CD4-positive, alpha-beta T cell (primary cell): ENCODE results near the gene PLEKHA8. TPM values are rescaled to one million over a fixed set of nuclear protein-coding genes. Genes with fewer than 3 reads are reported as not detected.

Experiments
- ATAC-seq: fragments of 200-7000 bp; cut with Tn5 transposase; one replicate; pipeline ENCODE4 v1.10.0; 2022; ENCODE audit warnings: mild to moderate bottlenecking; ENCODE audit not compliant: poor library complexity
- CTCF ChIA-PET: fragments of 350-600 bp; sonication (Branson Sonifier 250); formaldehyde crosslinking; loops from one replicate; lab custom pipeline; 2021; ENCODE audit warnings: antibody characterized with exemption, inconsistent platforms; lab: Charles Lee
- POLR2A ChIA-PET: fragments of 350-600 bp; sonication (Branson Sonifier 250); formaldehyde crosslinking; loops from one replicate; lab custom pipeline; 2021; ENCODE audit warnings: antibody characterized with exemption, inconsistent platforms; lab: Charles Lee
- DNase-seq, 14 experiments: peaks; one replicate each; pipeline ENCODE4 v3.0.0-alpha.2; 2013 to 2020; ENCODE audit warnings: mixed read lengths in 2 of 14
- H3K27ac ChIP-seq, 2 donors: one replicate each; pipeline versions ENCODE4 v1.5.1 to v1.7.0; 2013; ENCODE audit warnings: low read length in 2 of 2, low read depth in 1 of 2, mild to moderate bottlenecking in 1 of 2
- H3K27me3 ChIP-seq, 2 experiments: 1 replicate in 1 of 2; 2 replicates in 1 of 2; pipeline versions ENCODE4 v1.6.1 to v1.7.0; 2013; ENCODE audit warnings: low read length in 2 of 2, control low read depth in 1 of 2, mild to moderate bottlenecking in 1 of 2, moderate library complexity in 1 of 2; ENCODE audit not compliant: insufficient read depth in 2 of 2, control insufficient read depth in 1 of 2
- H3K36me3 ChIP-seq: one replicate; pipeline ENCODE4 v1.6.1; 2013; ENCODE audit warnings: low read length, control low read depth; ENCODE audit not compliant: insufficient read depth
- H3K4me1 ChIP-seq: one replicate; pipeline ENCODE4 v1.6.1; 2013; ENCODE audit warnings: low read length, control low read depth; ENCODE audit not compliant: insufficient read depth
- H3K4me3 ChIP-seq: one replicate; pipeline ENCODE4 v1.5.1; 2013; ENCODE audit warnings: mild to moderate bottlenecking, low read length, moderate library complexity
- H3K9me3 ChIP-seq, 2 experiments: 1 replicate in 1 of 2; 2 replicates in 1 of 2; pipeline versions ENCODE4 v1.6.1 to v1.7.0; 2013; ENCODE audit warnings: low read length in 2 of 2, mild to moderate bottlenecking in 2 of 2, control low read depth in 1 of 2, moderate library complexity in 1 of 2; ENCODE audit not compliant: control insufficient read depth in 1 of 2, insufficient read depth in 1 of 2
- H3K27ac Mint-ChIP-seq: one replicate; pipeline ENCODE4 v1.8.0; 2020; ENCODE audit warnings: mixed read lengths
- H3K27me3 Mint-ChIP-seq: one replicate; pipeline ENCODE4 v1.8.0; 2021; ENCODE audit warnings: mixed read lengths
- H3K36me3 Mint-ChIP-seq: one replicate; pipeline ENCODE4 v1.8.0; 2021; ENCODE audit warnings: low read depth, mixed read lengths
- H3K4me1 Mint-ChIP-seq: one replicate; pipeline ENCODE4 v1.8.0; 2021; ENCODE audit warnings: low read depth, mixed read lengths
- H3K4me3 Mint-ChIP-seq: one replicate; pipeline ENCODE4 v1.8.0; 2020; ENCODE audit warnings: mild to moderate bottlenecking, mixed read lengths
- H3K9me3 Mint-ChIP-seq: one replicate; pipeline ENCODE4 v1.8.0; 2020; ENCODE audit warnings: mixed read lengths
- intact Hi-C, 2 experiments: fragments of 100-400 bp; cut with DNase I in 1 of 2; cut with micrococcal nuclease in 1 of 2; formaldehyde crosslinking; loops; one replicate each; pipeline versions ENCODE4 v1.15.1 to v1.9.0; 2023 to 2025; cut with DNase I, micrococcal nuclease
- total RNA-seq, 174 experiments: library from RNA in 2 of 174; stranded (reverse) in 2 of 174; gene quantifications; one replicate each; pipeline ENCODE4 v1.2.3 and lab custom pipeline; 2021 to 2026
- TF ChIP-seq, protein P1 (sequence below): fragments of 200-600 bp; IDR thresholded peaks from one replicate; pipeline ENCODE4 v1.8.0; 2022; ENCODE audit warnings: antibody characterized with exemption, mild to moderate bottlenecking

The PLEKHA8 gene
- total RNA-seq, 2 experiments from 2014 or later = 7.0 to 7.4 TPM

- ATAC-seq = no peak
- Histone ChIP-seq H3K4me1 (no peaks in the 10 kb centered on the region), H3K4me3 (no peak overlapping the region), H3K27ac (no peak overlapping the region), H3K36me3 (peaks cover 3% of the 10 kb centered on the region), H3K27me3 (no peaks in the 10 kb centered on the region), H3K9me3 (no peaks in the 10 kb centered on the region)
- H3K4me3 Mint-ChIP-seq = no peak overlapping the region
- peaks cover 14% of the 10 kb centered on the region for H3K36me3 Mint-ChIP-seq
- no peaks in the 10 kb centered on the region for H3K9me3 Mint-ChIP-seq
- TF ChIP-seq, protein P1, sequence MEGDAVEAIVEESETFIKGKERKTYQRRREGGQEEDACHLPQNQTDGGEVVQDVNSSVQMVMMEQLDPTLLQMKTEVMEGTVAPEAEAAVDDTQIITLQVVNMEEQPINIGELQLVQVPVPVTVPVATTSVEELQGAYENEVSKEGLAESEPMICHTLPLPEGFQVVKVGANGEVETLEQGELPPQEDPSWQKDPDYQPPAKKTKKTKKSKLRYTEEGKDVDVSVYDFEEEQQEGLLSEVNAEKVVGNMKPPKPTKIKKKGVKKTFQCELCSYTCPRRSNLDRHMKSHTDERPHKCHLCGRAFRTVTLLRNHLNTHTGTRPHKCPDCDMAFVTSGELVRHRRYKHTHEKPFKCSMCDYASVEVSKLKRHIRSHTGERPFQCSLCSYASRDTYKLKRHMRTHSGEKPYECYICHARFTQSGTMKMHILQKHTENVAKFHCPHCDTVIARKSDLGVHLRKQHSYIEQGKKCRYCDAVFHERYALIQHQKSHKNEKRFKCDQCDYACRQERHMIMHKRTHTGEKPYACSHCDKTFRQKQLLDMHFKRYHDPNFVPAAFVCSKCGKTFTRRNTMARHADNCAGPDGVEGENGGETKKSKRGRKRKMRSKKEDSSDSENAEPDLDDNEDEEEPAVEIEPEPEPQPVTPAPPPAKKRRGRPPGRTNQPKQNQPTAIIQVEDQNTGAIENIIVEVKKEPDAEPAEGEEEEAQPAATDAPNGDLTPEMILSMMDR = no peak
- H3K27me3 Mint-ChIP-seq = no peaks in the 10 kb centered on the region
- H3K4me1 Mint-ChIP-seq = peaks cover 39% of the 10 kb centered on the region
- intact Hi-C loops = no loop called here
- ChIA-PET POLR2A (interaction anchor here (0.7 to 4.6 kb wide), 2 partner anchors 13 to 53 kb away, joined by 3 to 21 read pairs; partner anchors contain the start of gene PLEKHA8), CTCF (no interaction called here)
- H3K27ac Mint-ChIP-seq = no peak overlapping the region
- no peak for DNase-seq
Measured at GRCh38 chr7:30040938-30041337, 12.7 kb downstream of the PLEKHA8 start.

- H3K9me3 ChIP-seq = no peaks in the 10 kb centered on the region
- no peaks in the 10 kb centered on the region for H3K27me3 Mint-ChIP-seq
- ATAC-seq (no peak), DNase-seq (no peak)
- ChIA-PET CTCF (interaction anchor here (1.1 kb wide), 1 partner anchor 21 kb away, joined by 3 read pairs; no protein-coding TSS in a partner anchor), POLR2A (interaction anchor here (4.6 kb wide), 1 partner anchor 14 kb away, joined by 21 read pairs; the partner anchor contains the start of gene PLEKHA8)
- peaks cover 21% of the 10 kb centered on the region for H3K36me3 Mint-ChIP-seq
- intact Hi-C loops = no loop called here
- peaks cover 11% of the 10 kb centered on the region for H3K36me3 ChIP-seq
- no peak overlapping the region for H3K27ac ChIP-seq
- no peaks in the 10 kb centered on the region for H3K9me3 Mint-ChIP-seq
- H3K4me1 ChIP-seq = no peaks in the 10 kb centered on the region
- H3K4me3 Mint-ChIP-seq = no peak overlapping the region
- H3K4me3 ChIP-seq = no peak overlapping the region
- no peak overlapping the region for H3K27ac Mint-ChIP-seq
- TF ChIP-seq, protein P1 = no peak
- H3K4me1 Mint-ChIP-seq = peaks cover 39% of the 10 kb centered on the region
- H3K27me3 ChIP-seq = no peaks in the 10 kb centered on the region
Measured at GRCh38 chr7:30041526-30042269, 13.5 kb downstream of the PLEKHA8 start.

DNA sequence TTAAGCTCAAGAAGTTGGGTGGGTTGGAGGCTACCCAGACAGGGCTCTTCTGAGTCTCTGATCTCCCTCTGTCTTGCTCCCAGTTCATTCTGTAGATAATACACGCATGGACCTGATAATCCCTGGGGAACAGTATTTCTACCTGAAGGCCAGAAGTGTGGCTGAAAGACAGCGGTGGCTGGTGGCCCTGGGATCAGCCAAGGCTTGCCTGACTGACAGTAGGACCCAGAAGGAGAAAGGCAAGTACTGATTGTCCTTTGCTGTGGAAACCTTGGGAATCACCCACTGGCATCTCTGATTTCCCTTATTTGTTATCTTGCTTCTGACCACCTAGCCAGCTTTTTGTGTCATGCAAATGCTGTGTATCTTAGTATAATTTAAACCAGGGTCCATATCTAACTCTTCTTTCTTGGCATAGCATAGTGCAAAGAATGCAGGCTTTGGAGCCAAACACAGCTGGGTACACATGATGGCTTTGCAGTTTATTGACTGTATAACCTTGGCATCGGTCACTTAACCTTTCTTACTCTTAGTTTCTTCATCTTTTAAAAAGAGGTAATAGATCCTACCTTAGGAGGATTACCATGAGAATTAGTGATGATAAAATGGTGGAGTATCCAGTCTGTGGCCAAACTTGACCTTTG is 18.0 kb downstream of the PLEKHA8 start:
- H3K36me3 ChIP-seq = peaks cover 17% of the 10 kb centered on the region
- no peak for ATAC-seq
- CTCF ChIA-PET = no interaction called here
- no peaks in the 10 kb centered on the region for H3K9me3 ChIP-seq
- no peak overlapping the region for H3K27ac ChIP-seq
- intact Hi-C loops = no loop called here
- no peaks in the 10 kb centered on the region for H3K4me1 ChIP-seq
- no peaks in the 10 kb centered on the region for H3K27me3 ChIP-seq
- no peaks in the 10 kb centered on the region for H3K9me3 Mint-ChIP-seq
- POLR2A ChIA-PET = no interaction called here
- peaks cover 11% of the 10 kb centered on the region for H3K4me1 Mint-ChIP-seq
- no peaks in the 10 kb centered on the region for H3K27me3 Mint-ChIP-seq
- DNase-seq = no peak
- no peak overlapping the region for H3K27ac Mint-ChIP-seq
- H3K4me3 ChIP-seq = no peak overlapping the region
- peaks cover 54% of the 10 kb centered on the region for H3K36me3 Mint-ChIP-seq
- no peak overlapping the region for H3K4me3 Mint-ChIP-seq
- TF ChIP-seq, protein P1 = no peak
